ENCODE measurements around the gene FOXI2.

The FOXI2 gene

GRCh38 chr10:127759276-127759675, 22.3 kb downstream of the FOXI2 start:
- ATAC-seq (ENCODE audit: insufficient read depth, low read depth), result no peak
- Histone ChIP-seq H3K4me3 (ENCODE audit: low read depth in 1 of 2, low read length in 2 of 2) (no peak overlapping the region), H3K9me3 (ENCODE audit: insufficient read depth, low read length, severe bottlenecking) (no peaks in the 10 kb centered on the region), H3K27me3 (ENCODE audit: insufficient read depth, low read length, poor library complexity) (no peaks in the 10 kb centered on the region), H3K36me3 (ENCODE audit: insufficient read depth, low read length) (no peaks in the 10 kb centered on the region), H3K4me2 (ENCODE audit: insufficient read depth, low read length) (no peak overlapping the region), H3K4me1 (ENCODE audit: insufficient read depth, low read length) (no peaks in the 10 kb centered on the region), H4K20me1 (ENCODE audit: insufficient read depth, low read length) (no peaks in the 10 kb centered on the region), H2AFZ (ENCODE audit: low read depth, low read length) (no peak overlapping the region), H3K27ac (ENCODE audit: low read length) (no peak overlapping the region), H3K79me2 (ENCODE audit: insufficient read depth, low read length) (no peaks in the 10 kb centered on the region), H3K9ac (ENCODE audit: low read depth, low read length) (no peak overlapping the region)
- TF ChIP-seq CTCF (IDR thresholded peaks at IDR 0.05; ENCODE audit: borderline replicate concordance, extremely low read depth, low read length, poor library complexity, severe bottlenecking) (no peak), EZH2 (IDR thresholded peaks at IDR 0.05; ENCODE audit: borderline replicate concordance, low read depth, low read length, severe bottlenecking) (no peak)
- DNase-seq, result no peak

- no peaks in the 10 kb centered on the region for H3K4me1 ChIP-seq (ENCODE audit: insufficient read depth, low read length)
- H4K20me1 ChIP-seq (ENCODE audit: insufficient read depth, low read length), result no peaks in the 10 kb centered on the region
- no peaks in the 10 kb centered on the region for H3K79me2 ChIP-seq (ENCODE audit: insufficient read depth, low read length)
- no peak for DNase-seq
- H3K36me3 ChIP-seq (ENCODE audit: insufficient read depth, low read length), result no peaks in the 10 kb centered on the region
- H3K4me3 ChIP-seq (ENCODE audit: low read depth in 1 of 2, low read length in 2 of 2), result no peak overlapping the region
- no peaks in the 10 kb centered on the region for H3K27me3 ChIP-seq (ENCODE audit: insufficient read depth, low read length, poor library complexity)
- no peak overlapping the region for H2AFZ ChIP-seq (ENCODE audit: low read depth, low read length)
- no peak overlapping the region for H3K27ac ChIP-seq (ENCODE audit: low read length)
- no peak overlapping the region for H3K9ac ChIP-seq (ENCODE audit: low read depth, low read length)
- H3K9me3 ChIP-seq (ENCODE audit: insufficient read depth, low read length, severe bottlenecking), result no peaks in the 10 kb centered on the region
- TF ChIP-seq CTCF (IDR thresholded peaks at IDR 0.05; ENCODE audit: borderline replicate concordance, extremely low read depth, low read length, poor library complexity, severe bottlenecking), result no peak
- TF ChIP-seq EZH2 (IDR thresholded peaks at IDR 0.05; ENCODE audit: borderline replicate concordance, low read depth, low read length, severe bottlenecking), result no peak
- ATAC-seq (ENCODE audit: insufficient read depth, low read depth), result no peak
- no peak overlapping the region for H3K4me2 ChIP-seq (ENCODE audit: insufficient read depth, low read length)
Observed at GRCh38 chr10:127762925-127763324, 25.9 kb downstream of the FOXI2 start.

GRCh38 chr10:127774766-127775559, 38.0 kb downstream of the FOXI2 start:
- TF ChIP-seq CTCF (IDR thresholded peaks at IDR 0.05; ENCODE audit: borderline replicate concordance, extremely low read depth, low read length, poor library complexity, severe bottlenecking), result no peak
- TF ChIP-seq EZH2 (IDR thresholded peaks at IDR 0.05; ENCODE audit: borderline replicate concordance, low read depth, low read length, severe bottlenecking), result no peak
- Histone ChIP-seq H3K79me2 (ENCODE audit: insufficient read depth, low read length) (no peaks in the 10 kb centered on the region), H3K36me3 (ENCODE audit: insufficient read depth, low read length) (no peaks in the 10 kb centered on the region), H3K27me3 (ENCODE audit: insufficient read depth, low read length, poor library complexity) (no peaks in the 10 kb centered on the region), H4K20me1 (ENCODE audit: insufficient read depth, low read length) (no peaks in the 10 kb centered on the region; the same call in 1 of the 2 replicates), H3K27ac (ENCODE audit: low read length) (no peak overlapping the region), H3K9ac (ENCODE audit: low read depth, low read length) (no peak overlapping the region), H3K4me2 (ENCODE audit: insufficient read depth, low read length) (no peak overlapping the region), H3K4me1 (ENCODE audit: insufficient read depth, low read length) (no peaks in the 10 kb centered on the region), H2AFZ (ENCODE audit: low read depth, low read length) (no peak overlapping the region), H3K4me3 (ENCODE audit: low read depth in 1 of 2, low read length in 2 of 2) (no peak overlapping the region), H3K9me3 (ENCODE audit: insufficient read depth, low read length, severe bottlenecking) (no peaks in the 10 kb centered on the region)
- DNase-seq (no peak), ATAC-seq (ENCODE audit: insufficient read depth, low read depth) (no peak)

All from DND-41 (cell line).